CD4-positive, alpha-beta T cell treated with Interleukin-1 beta for 1 hour (primary cell): ENCODE results near the gene ZDHHC18.
"Not testable (repeated sequence)": the region's sequence is repeated elsewhere in the genome, so short reads cannot be mapped to it uniquely, and the experiment has no call there.

Experiments used
- DNase-seq, 2 donors: peaks; one replicate each; pipeline ENCODE4 v3.0.0-alpha.2; 2020 to 2022

ZDHHC18 gene

GRCh38 chr1:26791626-26792025 lies 34.9 kb upstream of the ZDHHC18 start:
- no peak for DNase-seq

GRCh38 chr1:26792924-26793323 lies 33.6 kb upstream of the ZDHHC18 start:
- no peak for DNase-seq

GRCh38 chr1:26794391-26794790 lies 32.1 kb upstream of the ZDHHC18 start:
- no peak for DNase-seq

- DNase-seq = no peak
Observed at GRCh38 chr1:26797627-26798026, 28.9 kb upstream of the ZDHHC18 start.

GRCh38 chr1:26799479-26800142 lies 26.9 kb upstream of the ZDHHC18 start:
- no peak for DNase-seq

GRCh38 chr1:26803932-26804331 lies 22.6 kb upstream of the ZDHHC18 start:
- DNase-seq = not testable (repeated sequence)

GRCh38 chr1:26810105-26810504 lies 16.4 kb upstream of the ZDHHC18 start:
- peak; percentile 80 to 89 for DNase-seq

GRCh38 chr1:26811057-26811456 lies 15.4 kb upstream of the ZDHHC18 start:
- DNase-seq = peak in 1 of 2 donors; percentile 44

- no peak for DNase-seq
Observed at GRCh38 chr1:26811708-26812107, 14.8 kb upstream of the ZDHHC18 start.

GRCh38 chr1:26814377-26814776 lies 12.1 kb upstream of the ZDHHC18 start:
- DNase-seq = no peak

- no peak for DNase-seq
Observed at GRCh38 chr1:26814893-26815292, 11.6 kb upstream of the ZDHHC18 start.

GRCh38 chr1:26820784-26821269 lies 5.7 kb upstream of the ZDHHC18 start:
- DNase-seq = peak; percentile 69

- DNase-seq = no peak
Observed at GRCh38 chr1:26822737-26823395, 3.6 kb upstream of the ZDHHC18 start.

- no peak for DNase-seq
Observed at GRCh38 chr1:26824731-26825130, 1.8 kb upstream of the ZDHHC18 start.

- DNase-seq = no peak
Observed at GRCh38 chr1:26827106-26827604, 667 bp downstream of the ZDHHC18 start.

GRCh38 chr1:26827663-26828062 lies 1.2 kb downstream of the ZDHHC18 start:
- DNase-seq = no peak

GRCh38 chr1:26828411-26828991 lies 2.0 kb downstream of the ZDHHC18 start:
- peak; percentile 48 to 51 for DNase-seq

- DNase-seq = no peak
Observed at GRCh38 chr1:26829184-26829911, 2.9 kb downstream of the ZDHHC18 start.

- DNase-seq = no peak
Observed at GRCh38 chr1:26831059-26831458, 4.6 kb downstream of the ZDHHC18 start.

GRCh38 chr1:26831546-26832248 lies 5.2 kb downstream of the ZDHHC18 start:
- peak; percentile 15 to 53 for DNase-seq

- DNase-seq = no peak
Observed at GRCh38 chr1:26832249-26832960, 5.9 kb downstream of the ZDHHC18 start.
